ENCODE data around the gene FOXI2.

The FOXI2 gene

GRCh38 chr10:127698886-127699285 is 38.1 kb upstream of the FOXI2 start:
- Histone ChIP-seq H3K79me2 (ENCODE audit: control insufficient read depth, insufficient read depth, low read length) (no peaks in the 10 kb centered on the region), H4K8ac (ENCODE audit: low read depth, low read length) (no peak overlapping the region), H3K9ac (ENCODE audit: low read length) (no peak overlapping the region), H2AK5ac (ENCODE audit: low read length) (no peak overlapping the region), H3K18ac (ENCODE audit: low read length) (no peak overlapping the region), H2BK120ac (ENCODE audit: low read depth, low read length) (no peak overlapping the region), H3K4ac (ENCODE audit: low read depth, low read length) (no peak overlapping the region), H3K36me3 (ENCODE audit: control insufficient read depth, insufficient read depth, low read length) (no peaks in the 10 kb centered on the region), H3K27ac (ENCODE audit: low read depth, low read length) (no peak overlapping the region), H3K4me2 (ENCODE audit: low read length) (no peak overlapping the region), H3K27me3 (ENCODE audit: insufficient read depth, low read length, poor library complexity) (no peaks in the 10 kb centered on the region), H3K4me1 (ENCODE audit: control insufficient read depth, low read depth, low read length) (no peaks in the 10 kb centered on the region), H2BK15ac (replicated peaks; ENCODE audit: low read depth) (no peak overlapping the region), H3K79me1 (ENCODE audit: low read length) (no peaks in the 10 kb centered on the region), H2BK5ac (ENCODE audit: low read length) (no peak overlapping the region), H4K5ac (ENCODE audit: low read length) (no peak overlapping the region), H3K4me3 (ENCODE audit: low read length) (no peak overlapping the region), H3K23ac (ENCODE audit: low read length) (no peak overlapping the region), H3K56ac (ENCODE audit: low read length) (no peak overlapping the region)
- WGBS (ENCODE audit: extremely low coverage, insufficient coverage, low lambda C conversion rate), result no CpG with 5 or more reads among the region's 6 CpGs
- DNase-seq, result no peak

- Histone ChIP-seq H4K5ac (ENCODE audit: low read length) (no peak overlapping the region), H3K9ac (ENCODE audit: low read length) (no peak overlapping the region), H3K23ac (ENCODE audit: low read length) (no peak overlapping the region), H3K4me3 (ENCODE audit: low read length) (no peak overlapping the region), H2AK5ac (ENCODE audit: low read length) (no peak overlapping the region), H2BK120ac (ENCODE audit: low read depth, low read length) (no peak overlapping the region), H3K18ac (ENCODE audit: low read length) (no peak overlapping the region), H3K27ac (ENCODE audit: low read depth, low read length) (no peak overlapping the region), H3K27me3 (ENCODE audit: insufficient read depth, low read length, poor library complexity) (no peaks in the 10 kb centered on the region), H3K36me3 (ENCODE audit: control insufficient read depth, insufficient read depth, low read length) (no peaks in the 10 kb centered on the region), H3K4me1 (ENCODE audit: control insufficient read depth, low read depth, low read length) (no peaks in the 10 kb centered on the region), H2BK15ac (replicated peaks; ENCODE audit: low read depth) (no peak overlapping the region), H3K56ac (ENCODE audit: low read length) (no peak overlapping the region), H3K4ac (ENCODE audit: low read depth, low read length) (no peak overlapping the region), H4K8ac (ENCODE audit: low read depth, low read length) (no peak overlapping the region), H3K4me2 (ENCODE audit: low read length) (no peak overlapping the region), H3K79me1 (ENCODE audit: low read length) (no peaks in the 10 kb centered on the region), H3K79me2 (ENCODE audit: control insufficient read depth, insufficient read depth, low read length) (no peaks in the 10 kb centered on the region), H2BK5ac (ENCODE audit: low read length) (no peak overlapping the region)
- WGBS (ENCODE audit: extremely low coverage, insufficient coverage, low lambda C conversion rate), result no CpG with 5 or more reads among the region's 8 CpGs
- DNase-seq, result peak; percentile 57
Measured at GRCh38 chr10:127699311-127699710, 37.7 kb upstream of the FOXI2 start.

GRCh38 chr10:127702271-127702670 is 34.7 kb upstream of the FOXI2 start:
- no peaks in the 10 kb centered on the region for H3K79me1 ChIP-seq (ENCODE audit: low read length)
- no peaks in the 10 kb centered on the region for H3K4me1 ChIP-seq (ENCODE audit: control insufficient read depth, low read depth, low read length)
- no peak overlapping the region for H3K27ac ChIP-seq (ENCODE audit: low read depth, low read length)
- H4K8ac ChIP-seq (ENCODE audit: low read depth, low read length), result no peak overlapping the region
- WGBS (ENCODE audit: extremely low coverage, insufficient coverage, low lambda C conversion rate), result no CpG with 5 or more reads among the region's 4 CpGs
- no peaks in the 10 kb centered on the region for H3K36me3 ChIP-seq (ENCODE audit: control insufficient read depth, insufficient read depth, low read length)
- H3K4me3 ChIP-seq (ENCODE audit: low read length), result no peak overlapping the region
- H3K18ac ChIP-seq (ENCODE audit: low read length), result no peak overlapping the region
- no peak overlapping the region for H2AK5ac ChIP-seq (ENCODE audit: low read length)
- no peak overlapping the region for H2BK5ac ChIP-seq (ENCODE audit: low read length)
- DNase-seq, result no peak
- H3K23ac ChIP-seq (ENCODE audit: low read length), result no peak overlapping the region
- H3K56ac ChIP-seq (ENCODE audit: low read length), result no peak overlapping the region
- no peak overlapping the region for H3K9ac ChIP-seq (ENCODE audit: low read length)
- no peak overlapping the region for H4K5ac ChIP-seq (ENCODE audit: low read length)
- H3K4ac ChIP-seq (ENCODE audit: low read depth, low read length), result no peak overlapping the region
- H3K27me3 ChIP-seq (ENCODE audit: insufficient read depth, low read length, poor library complexity), result no peaks in the 10 kb centered on the region
- no peak overlapping the region for H2BK15ac ChIP-seq (replicated peaks; ENCODE audit: low read depth)
- no peak overlapping the region for H3K4me2 ChIP-seq (ENCODE audit: low read length)
- no peaks in the 10 kb centered on the region for H3K79me2 ChIP-seq (ENCODE audit: control insufficient read depth, insufficient read depth, low read length)
- H2BK120ac ChIP-seq (ENCODE audit: low read depth, low read length), result no peak overlapping the region

- no peaks in the 10 kb centered on the region for H3K79me1 ChIP-seq (ENCODE audit: low read length)
- no CpG with 5 or more reads among the region's 6 CpGs for WGBS (ENCODE audit: extremely low coverage, insufficient coverage, low lambda C conversion rate)
- no peaks in the 10 kb centered on the region for H3K79me2 ChIP-seq (ENCODE audit: control insufficient read depth, insufficient read depth, low read length)
Measured at GRCh38 chr10:127715249-127715648, 21.7 kb upstream of the FOXI2 start.

GRCh38 chr10:127715782-127716378 is 21.1 kb upstream of the FOXI2 start:
- H3K27me3 ChIP-seq (ENCODE audit: insufficient read depth, low read length, poor library complexity), result no peaks in the 10 kb centered on the region
- no peaks in the 10 kb centered on the region for H3K79me1 ChIP-seq (ENCODE audit: low read length)
- H2BK5ac ChIP-seq (ENCODE audit: low read length), result no peak overlapping the region
- no CpG with 5 or more reads among the region's 3 CpGs for WGBS (ENCODE audit: extremely low coverage, insufficient coverage, low lambda C conversion rate)
- H3K4me2 ChIP-seq (ENCODE audit: low read length), result no peak overlapping the region
- H4K5ac ChIP-seq (ENCODE audit: low read length), result no peak overlapping the region
- H3K4me1 ChIP-seq (ENCODE audit: control insufficient read depth, low read depth, low read length), result no peaks in the 10 kb centered on the region
- no peak overlapping the region for H2AK5ac ChIP-seq (ENCODE audit: low read length)
- no peak overlapping the region for H3K4ac ChIP-seq (ENCODE audit: low read depth, low read length)
- no peaks in the 10 kb centered on the region for H3K36me3 ChIP-seq (ENCODE audit: control insufficient read depth, insufficient read depth, low read length)
- H2BK15ac ChIP-seq (replicated peaks; ENCODE audit: low read depth), result no peak overlapping the region
- no peak overlapping the region for H3K18ac ChIP-seq (ENCODE audit: low read length)
- no peak for DNase-seq
- no peak overlapping the region for H4K8ac ChIP-seq (ENCODE audit: low read depth, low read length)
- no peak overlapping the region for H2BK120ac ChIP-seq (ENCODE audit: low read depth, low read length)
- no peak overlapping the region for H3K9ac ChIP-seq (ENCODE audit: low read length)
- no peak overlapping the region for H3K27ac ChIP-seq (ENCODE audit: low read depth, low read length)
- no peak overlapping the region for H3K4me3 ChIP-seq (ENCODE audit: low read length)
- H3K23ac ChIP-seq (ENCODE audit: low read length), result no peak overlapping the region
- no peaks in the 10 kb centered on the region for H3K79me2 ChIP-seq (ENCODE audit: control insufficient read depth, insufficient read depth, low read length)
- H3K56ac ChIP-seq (ENCODE audit: low read length), result no peak overlapping the region

More at GRCh38 chr10:127715249-127715648, 21.7 kb upstream of the FOXI2 start:
- no peak overlapping the region for H3K23ac ChIP-seq (ENCODE audit: low read length)
- no peak overlapping the region for H2AK5ac ChIP-seq (ENCODE audit: low read length)
- H3K4me3 ChIP-seq (ENCODE audit: low read length), result no peak overlapping the region
- H2BK120ac ChIP-seq (ENCODE audit: low read depth, low read length), result no peak overlapping the region
- H3K56ac ChIP-seq (ENCODE audit: low read length), result no peak overlapping the region
- no peak overlapping the region for H2BK15ac ChIP-seq (replicated peaks; ENCODE audit: low read depth)
- H3K9ac ChIP-seq (ENCODE audit: low read length), result no peak overlapping the region
- H3K27ac ChIP-seq (ENCODE audit: low read depth, low read length), result no peak overlapping the region
- DNase-seq, result no peak
- no peak overlapping the region for H3K18ac ChIP-seq (ENCODE audit: low read length)
- no peak overlapping the region for H4K5ac ChIP-seq (ENCODE audit: low read length)
- H3K36me3 ChIP-seq (ENCODE audit: control insufficient read depth, insufficient read depth, low read length), result no peaks in the 10 kb centered on the region
- H3K4me1 ChIP-seq (ENCODE audit: control insufficient read depth, low read depth, low read length), result no peaks in the 10 kb centered on the region
- no peak overlapping the region for H3K4ac ChIP-seq (ENCODE audit: low read depth, low read length)
- no peak overlapping the region for H2BK5ac ChIP-seq (ENCODE audit: low read length)
- no peak overlapping the region for H3K4me2 ChIP-seq (ENCODE audit: low read length)
- no peaks in the 10 kb centered on the region for H3K27me3 ChIP-seq (ENCODE audit: insufficient read depth, low read length, poor library complexity)
- no peak overlapping the region for H4K8ac ChIP-seq (ENCODE audit: low read depth, low read length)

GRCh38 chr10:127720142-127720541 is 16.8 kb upstream of the FOXI2 start:
- Histone ChIP-seq H3K27me3 (ENCODE audit: insufficient read depth, low read length, poor library complexity) (no peaks in the 10 kb centered on the region), H3K79me2 (ENCODE audit: control insufficient read depth, insufficient read depth, low read length) (no peaks in the 10 kb centered on the region), H3K4me1 (ENCODE audit: control insufficient read depth, low read depth, low read length) (no peaks in the 10 kb centered on the region), H3K79me1 (ENCODE audit: low read length) (no peaks in the 10 kb centered on the region), H3K4ac (ENCODE audit: low read depth, low read length) (no peak overlapping the region), H3K18ac (ENCODE audit: low read length) (no peak overlapping the region), H4K5ac (ENCODE audit: low read length) (no peak overlapping the region), H3K23ac (ENCODE audit: low read length) (no peak overlapping the region), H3K4me2 (ENCODE audit: low read length) (no peak overlapping the region), H3K27ac (ENCODE audit: low read depth, low read length) (no peak overlapping the region), H2BK15ac (replicated peaks; ENCODE audit: low read depth) (no peak overlapping the region), H2AK5ac (ENCODE audit: low read length) (no peak overlapping the region), H3K56ac (ENCODE audit: low read length) (no peak overlapping the region), H3K4me3 (ENCODE audit: low read length) (no peak overlapping the region), H4K8ac (ENCODE audit: low read depth, low read length) (no peak overlapping the region), H2BK120ac (ENCODE audit: low read depth, low read length) (no peak overlapping the region), H3K36me3 (ENCODE audit: control insufficient read depth, insufficient read depth, low read length) (no peaks in the 10 kb centered on the region), H3K9ac (ENCODE audit: low read length) (no peak overlapping the region), H2BK5ac (ENCODE audit: low read length) (no peak overlapping the region)
- WGBS (ENCODE audit: extremely low coverage, insufficient coverage, low lambda C conversion rate), result no CpG with 5 or more reads among the region's 4 CpGs
- DNase-seq, result no peak
